Amygdala (tissue), 56 donors: ENCODE measurements around the gene APOF.
"Not testable (repeated sequence)": the region's sequence is repeated elsewhere in the genome, so short reads cannot be mapped to it uniquely, and the experiment has no call there.

ENCODE experiments used
- DNase-seq, 56 donors: peaks; one replicate each; lab custom pipeline; 2025; lab: John Stamatoyannopoulos, UW

Gene APOF

GRCh38 chr12:56362130-56363059, at the start of gene APOF:
Gene APOF, minus strand, starts transcription at chr12:56362857. Its CDS starts 112 bp downstream, at chr12:56362745.
- no peak for DNase-seq

GRCh38 chr12:56411781-56412639, 49.4 kb upstream of the APOF start:
- no peak for DNase-seq

GRCh38 chr12:56410768-56411167, 48.1 kb upstream of the APOF start:
- DNase-seq, result no peak

- DNase-seq, result no peak
These were observed 46.3 kb upstream of the APOF start for GRCh38 chr12:56408799-56409417.

- DNase-seq, result not testable (repeated sequence)
These were observed 41.6 kb upstream of the APOF start for GRCh38 chr12:56404227-56404626.

- DNase-seq, result not testable (repeated sequence)
These were observed 39.0 kb upstream of the APOF start for GRCh38 chr12:56401612-56402011.

- not testable (repeated sequence) for DNase-seq
These were observed 38.5 kb upstream of the APOF start for GRCh38 chr12:56401125-56401524.

- DNase-seq, result not testable (repeated sequence)
These were observed 36.8 kb upstream of the APOF start for GRCh38 chr12:56399466-56399865.

- no peak for DNase-seq
These were observed 35.7 kb upstream of the APOF start for GRCh38 chr12:56398324-56398723.

- DNase-seq, result no peak
These were observed 29.7 kb upstream of the APOF start for GRCh38 chr12:56392331-56392730.

GRCh38 chr12:56391721-56392120, 29.1 kb upstream of the APOF start:
- DNase-seq, result no peak

- no peak for DNase-seq
These were observed 26.8 kb upstream of the APOF start for GRCh38 chr12:56389412-56389811.

- no peak for DNase-seq
These were observed 24.6 kb upstream of the APOF start for GRCh38 chr12:56387152-56387736.

GRCh38 chr12:56385873-56386272, 23.2 kb upstream of the APOF start:
- DNase-seq, result no peak

- DNase-seq, result no peak
These were observed 20.0 kb upstream of the APOF start for GRCh38 chr12:56382611-56383010.

- DNase-seq, result no peak
These were observed 15.3 kb upstream of the APOF start for GRCh38 chr12:56377989-56378316.

- no peak for DNase-seq
These were observed 14.8 kb upstream of the APOF start for GRCh38 chr12:56377310-56377988.

- DNase-seq, result no peak
These were observed 13.2 kb upstream of the APOF start for GRCh38 chr12:56375598-56376434.
